HG03159 (cell line): ENCODE results near the gene FOXJ3.

ENCODE experiments used
- ATAC-seq: cut with Tn5 transposase; IDR thresholded peaks from one replicate; pipeline ENCODE4 v1.9.1; 2021; ENCODE audit warnings: mild to moderate bottlenecking, moderate library complexity; ENCODE audit not compliant: unreplicated experiment

The FOXJ3 gene

GRCh38 chr1:42148166-42148565 is 186.9 kb downstream of the FOXJ3 start:
- no peak for ATAC-seq

GRCh38 chr1:42146626-42147320 is 188.3 kb downstream of the FOXJ3 start:
- no peak for ATAC-seq

- ATAC-seq: no peak
Observed at GRCh38 chr1:42145764-42146625, 189.0 kb downstream of the FOXJ3 start.

GRCh38 chr1:42145389-42145716 is 189.7 kb downstream of the FOXJ3 start:
- no peak for ATAC-seq

GRCh38 chr1:42144711-42145388 is 190.2 kb downstream of the FOXJ3 start:
- no peak for ATAC-seq

- no peak for ATAC-seq
Observed at GRCh38 chr1:42143896-42144710, 190.9 kb downstream of the FOXJ3 start.

GRCh38 chr1:42142894-42143675 is 191.9 kb downstream of the FOXJ3 start:
- no peak for ATAC-seq

GRCh38 chr1:42141978-42142377 is 193.1 kb downstream of the FOXJ3 start:
- ATAC-seq: no peak

GRCh38 chr1:42140191-42140590 is 194.8 kb downstream of the FOXJ3 start:
- ATAC-seq: no peak

- ATAC-seq: no peak
Observed at GRCh38 chr1:42139444-42139843, 195.6 kb downstream of the FOXJ3 start.

GRCh38 chr1:42138586-42138985 is 196.4 kb downstream of the FOXJ3 start:
- no peak for ATAC-seq

- ATAC-seq: no peak
Observed at GRCh38 chr1:42137766-42138165, 197.3 kb downstream of the FOXJ3 start.

GRCh38 chr1:42136466-42136865 is 198.6 kb downstream of the FOXJ3 start:
- no peak for ATAC-seq

- no peak for ATAC-seq
Observed at GRCh38 chr1:42135426-42135825, 199.6 kb downstream of the FOXJ3 start.

- ATAC-seq: no peak
Observed at GRCh38 chr1:42133809-42134526, 201.1 kb downstream of the FOXJ3 start.

- ATAC-seq: no peak
Observed at GRCh38 chr1:42133390-42133789, 201.6 kb downstream of the FOXJ3 start.

GRCh38 chr1:42130061-42130660 is 204.9 kb downstream of the FOXJ3 start:
- ATAC-seq: no peak

GRCh38 chr1:42128964-42129363 is 206.1 kb downstream of the FOXJ3 start:
- no peak for ATAC-seq

- ATAC-seq: no peak
Observed at GRCh38 chr1:42128499-42128898, 206.5 kb downstream of the FOXJ3 start.
